ENCODE data around the gene TAX1BP1.
A peak's percentile ranks its signal among the peaks of the same experiment; 100 is the strongest.
"Not testable (repeated sequence)": the region's sequence is repeated elsewhere in the genome, so short reads cannot be mapped to it uniquely, and the experiment has no call there.

The TAX1BP1 gene

DNA sequence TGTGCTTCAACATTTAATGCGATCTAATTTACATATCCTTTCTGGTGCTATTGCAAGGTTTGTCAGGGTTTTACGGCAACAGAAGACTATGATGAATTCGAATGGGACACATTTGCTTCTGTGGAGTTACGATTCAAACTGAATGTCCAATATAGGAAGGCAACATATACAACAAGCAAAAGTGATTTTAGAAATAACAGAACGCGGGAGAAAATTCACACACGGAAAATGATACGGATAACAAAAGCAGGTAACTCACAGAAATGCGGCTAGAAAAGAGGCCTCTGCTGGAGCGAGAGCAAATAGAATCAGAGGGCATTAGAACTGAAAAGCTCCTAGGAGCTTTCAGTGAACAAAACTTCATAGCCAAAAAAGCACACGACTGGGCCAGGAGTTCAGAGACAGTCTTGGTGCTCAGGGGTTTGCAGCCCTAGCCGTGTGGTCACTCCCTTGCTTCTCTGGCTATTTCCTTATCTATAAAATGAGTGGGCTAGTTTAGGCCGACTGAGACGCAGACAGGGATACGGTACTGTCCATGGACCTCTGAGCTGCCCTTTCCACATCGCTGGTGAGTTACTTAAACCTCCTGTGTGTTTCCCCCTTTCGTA lies 557 bp upstream of the TAX1BP1 start:
- no peak for DNase-seq

DNA sequence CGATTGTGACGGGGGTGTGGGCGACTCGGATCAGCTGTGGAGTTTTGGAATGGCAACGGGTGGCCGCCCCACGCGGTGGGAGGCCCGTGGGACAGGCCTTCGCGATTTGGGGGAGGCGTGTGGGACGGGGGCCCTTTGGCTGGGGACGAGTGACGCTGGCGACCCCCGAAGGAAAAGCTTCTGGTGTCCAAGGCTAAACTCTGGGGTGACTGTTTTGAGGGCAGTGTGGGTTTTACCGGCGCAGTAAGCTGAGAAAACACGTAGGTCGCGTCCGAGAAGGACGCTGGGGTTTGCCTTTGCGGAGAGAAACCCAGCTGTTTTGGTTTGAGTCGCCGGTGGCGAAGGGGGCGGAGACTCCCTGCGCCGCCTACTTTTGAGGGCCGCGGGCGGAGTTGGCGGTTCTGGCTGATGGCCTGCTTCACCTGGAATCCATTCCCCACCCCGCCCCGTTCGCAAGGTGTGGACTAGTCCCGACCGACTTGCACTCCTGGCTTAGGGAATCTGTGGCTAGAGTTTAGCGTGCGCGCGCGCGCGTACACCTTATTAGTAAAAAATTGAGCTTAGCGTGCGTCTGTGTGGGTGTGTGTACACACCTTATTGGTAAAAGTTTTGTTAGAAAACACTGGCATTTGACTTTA lies 606 bp downstream of the TAX1BP1 start:
- DNase-seq = peak; percentile 72

DNA sequence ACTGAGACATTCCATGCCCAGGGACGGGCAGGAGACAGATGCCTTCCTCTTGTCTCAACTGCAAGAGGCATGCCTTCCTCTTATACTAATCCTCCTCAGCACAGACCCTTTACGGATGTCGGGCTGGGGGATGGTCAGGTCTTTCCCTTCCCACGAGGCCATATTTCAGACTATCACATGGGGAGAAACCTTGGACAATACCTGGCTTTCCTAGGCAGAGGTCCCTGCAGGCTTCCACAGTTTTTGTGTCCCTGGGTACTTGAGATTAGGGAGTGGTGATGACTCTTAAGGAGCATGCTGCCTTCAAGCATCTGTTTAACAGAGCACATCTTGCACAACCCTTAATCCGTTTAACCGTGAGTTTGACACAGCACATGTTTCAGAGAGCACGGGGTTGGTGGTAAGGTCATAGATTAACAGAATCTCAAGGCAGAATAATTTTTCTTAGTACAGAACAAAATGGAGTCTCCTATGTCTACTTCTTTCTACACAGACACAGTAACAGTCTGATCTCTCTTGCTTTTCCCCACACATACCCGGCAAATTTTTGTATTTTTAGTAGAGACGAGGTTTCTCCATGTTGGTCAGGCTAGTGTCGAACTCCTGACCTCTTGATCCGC lies 2.2 kb downstream of the TAX1BP1 start:
- not testable (repeated sequence) for DNase-seq

DNA sequence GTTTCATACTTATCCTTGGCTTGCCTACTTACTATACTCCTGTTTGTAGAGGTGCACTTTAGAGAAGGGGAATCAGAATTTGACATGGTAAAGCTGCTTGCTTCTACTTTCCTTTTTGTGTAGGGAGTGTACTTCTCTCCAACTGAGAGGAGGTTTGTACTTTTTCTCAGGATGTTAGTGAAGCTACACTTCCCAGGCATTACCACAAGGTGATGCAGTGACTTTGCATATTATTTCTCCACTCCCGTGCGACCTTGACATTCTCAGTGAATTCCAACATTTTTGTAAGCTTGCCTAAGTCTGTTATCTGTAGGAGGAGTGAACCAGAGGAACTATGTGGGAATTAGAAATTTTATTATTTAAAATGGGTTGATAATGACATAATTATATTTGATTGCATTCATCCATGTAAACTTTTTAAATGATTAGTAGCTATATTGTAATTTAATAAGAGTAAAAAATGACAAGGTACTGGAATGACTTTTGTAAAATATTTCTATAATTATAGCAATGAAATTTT lies 5.2 kb downstream of the TAX1BP1 start:
- no peak for DNase-seq

DNA sequence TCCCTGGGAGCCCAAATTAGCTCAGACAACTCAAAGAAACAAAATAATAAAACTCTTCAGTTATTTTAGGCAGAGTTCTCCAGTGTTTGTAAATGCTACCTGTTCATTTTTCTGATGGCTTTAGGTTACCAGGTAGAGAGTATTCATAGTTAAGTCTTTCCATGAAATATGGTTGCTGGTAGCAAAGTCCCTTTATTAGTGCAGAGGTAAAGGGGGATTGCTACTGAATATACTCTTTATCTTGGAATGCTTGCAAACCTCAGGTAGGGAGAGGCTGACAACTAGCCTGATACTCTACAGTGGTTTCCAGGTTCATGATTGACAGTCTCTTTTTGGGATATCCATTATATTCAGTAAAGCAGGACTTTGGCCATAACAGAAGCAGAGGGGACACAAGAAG lies 6.5 kb downstream of the TAX1BP1 start:
- no peak for DNase-seq

DNA sequence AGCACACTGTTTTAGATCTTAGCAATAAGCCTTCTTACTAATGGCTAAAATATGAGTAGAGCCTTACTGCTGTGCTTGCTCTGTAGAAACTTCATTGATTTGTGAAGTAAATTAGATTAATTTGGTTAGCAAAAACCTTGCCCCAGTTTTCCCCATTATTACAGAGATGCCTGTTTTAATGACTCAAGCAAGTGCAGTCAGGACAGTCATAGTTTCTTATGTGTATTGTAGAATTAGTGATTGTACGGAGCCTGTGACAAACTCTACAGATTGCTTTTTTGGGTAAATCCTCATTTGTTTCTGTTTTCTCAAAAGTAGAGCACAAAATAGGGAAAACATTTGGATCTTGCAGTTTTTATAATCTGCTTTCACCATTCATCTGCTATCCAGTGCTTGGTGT lies 7.0 kb downstream of the TAX1BP1 start:
- no peak for DNase-seq

DNA sequence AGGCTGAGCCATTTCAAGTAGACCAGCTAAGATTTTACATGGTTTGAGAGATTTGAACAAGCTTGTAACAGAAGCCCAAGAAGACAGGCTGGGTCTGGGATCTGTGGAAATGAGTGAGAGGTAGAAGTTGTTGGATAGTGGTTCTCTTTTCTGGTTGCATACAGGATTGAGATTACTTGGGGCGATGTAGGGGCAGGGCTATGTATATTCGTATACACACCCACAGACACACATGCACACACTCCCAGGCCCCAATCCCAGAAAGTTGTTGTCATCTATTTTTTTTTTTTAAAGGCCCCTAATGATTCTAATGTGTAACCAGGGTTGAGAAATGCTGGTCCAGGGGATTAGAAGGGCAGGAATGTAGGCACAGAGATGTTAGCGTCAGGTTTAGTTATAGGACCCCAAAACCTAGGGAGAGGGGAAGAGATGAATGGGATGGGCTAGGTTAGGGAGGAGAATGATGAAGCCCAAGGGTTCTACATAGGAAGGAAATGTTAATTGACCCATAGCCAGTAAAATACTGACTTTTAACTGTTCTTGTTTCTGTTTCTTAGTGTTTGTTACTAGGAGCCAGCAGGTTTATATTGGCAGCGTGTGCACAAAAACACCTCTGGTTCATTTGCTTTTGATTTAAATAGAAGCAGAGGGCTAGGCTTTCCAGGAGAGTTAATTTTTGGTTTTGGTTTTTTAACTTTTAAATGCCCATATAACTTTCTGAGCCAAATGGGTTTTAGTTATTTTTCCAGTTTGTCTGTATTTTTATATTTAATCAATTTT lies 7.8 kb downstream of the TAX1BP1 start:
- no peak for DNase-seq

DNA sequence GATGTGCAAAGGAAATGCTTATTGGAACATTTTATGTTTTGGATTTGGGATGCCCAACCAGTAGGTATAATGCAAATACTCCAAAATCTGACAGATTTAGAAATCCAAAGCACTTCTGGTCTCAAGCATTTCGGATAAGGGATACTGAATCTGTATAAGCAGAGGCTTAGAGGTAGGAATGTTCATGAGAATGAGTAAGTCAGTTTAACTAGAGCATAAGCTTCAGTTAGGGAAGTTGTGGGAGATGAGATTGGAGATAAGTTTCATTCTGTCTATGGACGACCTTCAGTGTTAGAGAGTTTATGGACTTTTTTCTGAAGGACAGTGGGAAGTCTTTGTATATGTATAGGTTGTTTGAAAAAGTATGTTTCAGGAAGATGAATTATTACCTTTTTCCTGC lies 10.4 kb downstream of the TAX1BP1 start:
- no peak for DNase-seq

DNA sequence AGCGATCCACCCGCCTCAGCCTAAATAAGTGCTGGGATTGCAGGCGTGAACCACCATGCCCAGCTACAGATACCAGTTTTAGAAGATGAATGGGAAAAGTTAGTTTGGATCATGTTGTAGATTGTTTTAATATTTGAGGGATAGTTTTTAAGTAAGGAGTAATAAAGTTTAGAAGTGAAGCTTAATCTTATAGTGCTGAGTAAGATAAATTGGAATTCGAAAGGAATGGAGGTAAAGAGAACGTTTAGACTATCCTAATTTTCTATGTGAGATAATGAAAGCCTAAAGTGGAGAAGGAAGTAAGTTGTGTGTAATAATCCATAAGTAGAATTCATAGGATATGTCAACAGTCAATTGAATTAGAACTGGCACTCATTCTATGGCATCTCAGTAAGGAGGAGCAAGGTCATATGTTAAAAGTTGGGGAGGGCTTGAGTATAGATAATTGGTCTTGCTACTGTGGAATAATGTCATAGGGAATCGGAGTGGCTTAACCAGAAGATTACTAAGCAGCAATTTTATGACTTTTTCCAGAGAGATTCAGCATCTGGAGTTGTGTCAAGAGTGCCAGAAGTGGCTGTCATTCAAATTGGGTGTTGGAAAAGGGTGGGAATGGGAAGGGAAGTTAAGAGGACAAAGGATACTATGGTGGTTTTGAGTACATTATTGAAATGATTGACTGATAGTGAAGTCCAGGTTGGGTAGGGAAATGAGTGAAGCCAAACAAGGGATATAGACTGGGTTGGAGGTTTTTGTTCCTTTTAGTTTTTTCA lies 12.1 kb downstream of the TAX1BP1 start:
- no peak for DNase-seq

DNA sequence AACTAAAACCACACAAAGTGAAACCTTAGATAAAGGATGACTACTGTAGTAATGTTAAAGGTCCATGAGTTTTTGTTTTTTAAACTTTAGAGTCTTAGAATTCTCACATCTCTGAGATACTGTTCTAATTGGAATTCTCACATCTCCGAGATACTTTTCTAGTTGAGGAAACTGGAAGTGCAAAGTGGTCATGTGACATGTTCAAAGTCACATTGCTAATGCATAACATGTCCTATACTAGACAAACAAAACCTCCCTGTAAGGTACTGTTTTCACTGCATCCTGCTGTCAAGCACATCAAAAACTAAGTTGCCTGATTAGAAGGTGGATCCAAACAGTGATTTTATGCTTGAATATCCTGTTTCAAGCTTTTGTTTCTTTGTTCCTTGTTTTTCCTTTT lies 13.9 kb downstream of the TAX1BP1 start:
- no peak for DNase-seq

DNA sequence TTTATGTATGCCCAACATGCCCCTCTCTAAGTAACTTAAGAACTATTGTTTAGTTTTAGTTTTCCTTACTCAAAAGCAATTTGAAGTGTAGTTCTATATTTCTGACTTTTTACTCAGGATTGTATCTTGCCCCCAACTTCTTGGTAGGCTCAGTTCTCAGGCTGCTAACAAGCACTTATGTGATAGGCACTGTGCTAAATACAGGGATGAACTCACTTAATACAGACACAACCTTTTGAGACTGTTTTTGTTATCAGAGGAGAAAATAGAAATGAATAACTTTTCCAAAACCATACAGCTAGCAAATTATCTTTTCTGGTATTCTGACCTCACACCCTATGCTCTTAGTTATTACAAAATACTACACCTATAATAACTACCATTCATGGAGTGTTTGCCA lies 16.3 kb downstream of the TAX1BP1 start:
- no peak for DNase-seq

DNA sequence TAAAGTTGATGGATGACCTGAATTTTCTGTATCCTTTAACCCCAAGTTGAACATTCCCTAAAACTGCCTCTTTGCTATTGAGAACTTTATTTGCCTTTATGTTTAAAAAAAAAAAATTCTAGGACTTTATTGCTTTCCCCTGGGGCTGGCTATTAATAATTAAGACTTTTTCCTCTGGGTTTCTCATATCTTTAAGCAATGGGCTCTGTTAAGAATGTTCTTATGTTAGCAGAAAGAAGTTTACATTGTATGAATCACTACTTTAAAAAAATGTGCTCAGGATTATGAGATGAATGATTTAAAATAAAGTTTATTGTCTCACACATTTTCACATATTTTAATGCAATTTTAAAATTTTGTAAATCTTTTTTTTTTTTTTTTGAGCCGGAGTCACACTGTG lies 19.5 kb downstream of the TAX1BP1 start:
- DNase-seq = no peak

DNA sequence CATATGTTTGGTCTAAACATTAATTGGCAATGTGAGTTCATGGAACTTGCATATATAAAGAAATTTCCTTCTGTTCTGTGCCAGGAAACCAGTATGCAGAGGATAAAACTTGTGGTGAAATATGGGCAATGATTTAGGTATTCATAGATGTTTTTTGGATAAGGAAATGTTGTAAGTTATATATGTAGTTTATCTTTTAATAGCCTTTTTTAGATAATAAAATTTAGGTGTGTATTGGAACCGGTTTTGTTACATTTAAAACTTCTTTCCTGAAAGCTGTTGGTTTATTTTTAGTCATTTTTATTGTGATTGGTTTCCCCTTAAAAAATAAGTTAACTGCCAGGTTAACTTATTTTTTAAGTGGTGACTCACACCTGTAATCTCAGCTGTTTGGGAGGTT lies 22.1 kb downstream of the TAX1BP1 start:
- DNase-seq = no peak

DNA sequence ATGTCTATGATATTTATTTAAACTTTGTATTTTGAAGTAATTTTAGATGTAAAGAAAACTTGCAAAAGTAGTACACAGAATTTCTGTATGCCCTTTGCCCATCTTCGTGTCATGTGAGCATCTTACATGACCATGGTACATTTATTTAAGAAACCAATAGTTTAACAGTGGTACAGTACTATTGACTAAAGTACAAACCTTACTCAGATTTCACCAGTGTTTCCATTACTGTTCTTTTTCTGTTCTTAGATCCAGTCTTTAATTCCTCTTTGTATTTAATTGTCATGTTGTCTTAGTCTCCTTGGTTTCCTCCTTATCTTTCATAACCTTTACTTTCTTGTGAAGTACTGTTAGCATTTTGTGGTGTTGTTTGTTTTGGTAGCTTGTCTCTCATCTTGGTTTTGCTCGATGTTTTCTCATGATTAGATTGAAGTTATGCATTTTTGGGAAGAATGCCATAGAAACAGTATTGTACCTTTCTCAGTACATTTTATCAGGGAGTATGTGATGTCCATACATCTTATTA lies 24.1 kb downstream of the TAX1BP1 start:
- no peak for DNase-seq

DNA sequence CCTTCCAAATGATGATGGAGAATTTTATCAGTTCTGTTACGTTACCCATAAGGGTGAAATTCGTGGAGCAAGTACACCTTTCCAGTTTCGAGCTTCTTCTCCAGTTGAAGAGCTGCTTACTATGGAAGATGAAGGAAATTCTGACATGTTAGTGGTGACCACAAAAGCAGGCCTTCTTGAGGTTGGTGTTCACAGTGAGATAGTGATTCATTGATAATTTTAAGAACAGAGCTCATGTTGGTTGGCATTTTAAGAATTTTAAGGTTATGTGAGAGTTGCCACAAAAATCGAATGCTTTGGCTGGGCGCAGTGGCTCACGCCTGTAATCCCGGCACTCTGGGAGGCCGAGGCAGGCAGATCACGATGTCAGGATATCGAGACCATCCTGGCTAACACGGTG lies 25.9 kb downstream of the TAX1BP1 start:
- DNase-seq = no peak

DNA sequence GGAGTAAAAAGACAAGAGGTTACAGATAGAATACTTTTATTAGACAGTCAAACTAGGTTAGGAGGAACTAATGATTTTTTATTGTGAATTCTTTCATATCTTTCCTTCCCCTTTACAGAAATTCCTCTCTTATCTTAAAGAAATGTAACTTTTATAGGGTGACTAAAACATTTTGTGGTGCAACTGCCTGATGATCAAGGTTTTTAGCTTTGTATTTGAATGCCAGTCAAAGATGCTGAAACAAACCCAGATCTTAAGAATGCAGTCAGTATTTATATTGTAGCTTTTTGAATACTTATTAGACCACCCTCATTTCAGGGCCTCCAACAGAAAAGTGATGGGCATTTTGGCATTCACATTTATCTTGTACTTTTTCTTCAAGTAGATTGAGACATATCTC lies 27.4 kb downstream of the TAX1BP1 start:
- no peak for DNase-seq

DNA sequence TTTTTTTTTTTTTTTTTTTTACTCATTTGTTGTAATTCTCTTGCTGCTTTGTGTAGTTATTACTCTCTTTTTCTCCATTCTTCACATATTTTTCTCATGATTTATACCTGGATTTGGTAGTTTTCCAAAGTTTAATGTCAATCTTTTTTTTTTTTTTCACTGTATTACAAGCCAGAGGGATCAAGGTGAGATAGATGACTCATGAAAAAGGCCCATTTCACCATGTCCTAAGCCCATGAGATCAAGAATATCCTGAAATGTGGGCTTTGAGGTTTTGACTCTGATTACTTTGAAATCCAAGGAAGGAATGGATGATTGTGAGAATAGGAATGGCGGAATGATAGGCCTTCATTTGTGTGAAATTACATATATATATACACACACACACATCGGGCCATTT lies 31.1 kb downstream of the TAX1BP1 start:
- DNase-seq = no peak

DNA sequence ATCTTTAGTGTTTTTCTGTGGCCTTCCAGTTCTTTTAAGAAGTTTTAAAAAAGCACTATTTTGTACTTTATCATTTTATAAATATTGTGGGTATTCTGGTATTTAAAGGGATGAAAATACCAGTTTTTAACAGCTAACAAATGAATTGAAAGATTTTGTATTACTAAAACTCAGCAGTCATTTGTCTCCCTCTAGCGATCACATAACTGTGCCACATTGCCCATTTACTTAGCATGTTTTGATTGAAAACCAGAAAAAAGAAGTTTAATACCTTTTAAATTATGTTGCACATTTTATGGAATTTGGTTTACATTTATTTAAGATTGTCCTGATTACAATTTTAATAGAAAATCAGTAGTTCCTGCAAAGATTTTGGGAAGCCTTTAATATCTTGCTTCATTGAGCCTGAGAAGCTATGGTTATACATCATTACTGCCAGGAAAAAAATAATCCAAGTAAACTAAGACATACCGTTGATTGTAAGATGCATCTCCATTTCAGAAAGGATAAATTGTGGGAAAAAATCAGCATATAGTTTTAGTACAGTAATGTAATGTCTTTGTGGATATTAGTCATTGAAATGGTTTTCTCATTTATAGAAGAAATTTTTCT lies 34.9 kb downstream of the TAX1BP1 start:
- no peak for DNase-seq

DNA sequence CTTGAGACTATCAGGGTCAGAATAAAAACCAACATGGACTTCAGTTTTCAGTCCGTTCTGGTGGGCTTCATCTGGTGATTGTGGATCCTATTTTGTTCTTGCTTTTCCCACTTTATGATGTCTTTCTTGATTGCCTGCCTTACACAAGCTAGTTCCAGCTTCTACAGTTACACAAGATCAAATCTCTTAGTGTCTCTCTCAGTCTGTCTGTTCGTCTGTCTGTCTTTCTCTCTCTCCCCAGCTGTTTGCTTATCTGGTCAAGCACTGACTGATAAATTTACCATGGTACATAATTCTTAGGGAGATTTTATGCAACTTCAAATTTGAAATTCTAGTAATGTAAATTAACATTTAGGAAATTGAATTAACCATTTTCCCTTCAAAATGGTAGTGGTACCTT lies 35.8 kb downstream of the TAX1BP1 start:
- DNase-seq = no peak

DNA sequence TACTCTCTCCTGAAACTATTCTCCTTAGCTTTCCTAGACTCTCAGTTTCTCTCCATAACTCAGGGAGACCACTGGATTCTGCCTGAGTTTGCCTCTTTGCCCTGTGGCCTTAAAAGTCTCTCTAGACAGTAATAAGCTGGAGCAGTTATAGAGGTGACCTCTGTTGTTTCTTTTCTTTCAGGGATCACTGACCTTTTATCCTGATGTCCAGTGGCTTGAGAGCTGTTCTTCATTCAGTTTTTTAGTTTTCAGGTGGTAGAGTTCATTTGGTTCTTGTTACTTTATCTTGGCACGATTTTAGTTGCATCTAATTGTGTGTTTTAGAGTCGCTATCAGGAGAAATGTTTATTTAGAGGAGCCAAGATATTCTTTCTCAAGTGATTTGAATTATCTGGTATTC lies 37.7 kb downstream of the TAX1BP1 start:
- no peak for DNase-seq

DNA sequence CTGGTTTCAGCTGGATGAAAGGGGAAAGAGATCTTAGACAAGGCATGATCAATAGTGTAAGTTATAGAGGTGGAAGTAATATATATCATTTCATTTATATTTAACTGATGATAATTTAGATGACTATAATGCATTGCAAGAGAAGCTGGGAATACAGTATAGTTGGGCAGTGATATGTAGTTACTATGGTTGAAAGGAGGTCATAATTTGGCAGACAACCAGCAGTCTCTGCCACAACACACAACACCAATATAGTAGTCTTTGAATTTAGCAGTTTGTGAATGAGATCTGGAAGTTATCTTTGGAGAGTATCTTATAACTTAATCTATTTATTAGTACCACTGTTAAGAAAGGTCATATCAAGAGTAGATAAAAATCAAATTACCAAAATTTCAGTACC lies 39.9 kb downstream of the TAX1BP1 start:
- no peak for DNase-seq

DNA sequence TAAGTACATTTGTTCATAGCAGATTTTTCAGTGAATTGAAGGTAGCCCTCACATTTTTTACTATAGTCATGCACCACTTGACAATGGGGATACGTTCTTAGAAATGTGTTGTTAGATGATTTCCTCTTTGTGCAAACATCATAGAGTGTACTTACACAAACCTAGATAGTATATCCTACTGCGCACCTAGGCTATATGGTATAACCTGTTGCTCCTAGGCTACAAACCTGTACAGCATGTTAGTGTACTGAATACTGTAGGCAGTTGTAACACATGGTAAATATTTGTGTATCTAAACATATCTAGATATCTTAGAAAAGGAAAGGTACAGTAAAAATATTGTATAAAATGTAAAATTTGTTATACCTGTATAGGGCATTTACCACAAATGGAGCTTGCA lies 41.2 kb downstream of the TAX1BP1 start:
- no peak for DNase-seq

All from NCI-H2029 treated with DMSO at 0.1 percent for 48 hours (cell line).